Tibial nerve (tissue), 4 donors: Measurements from ENCODE around the gene ADGRE1.
"Not testable (repeated sequence)": the region's sequence is repeated elsewhere in the genome, so short reads cannot be mapped to it uniquely, and the experiment has no call there.

ENCODE experiments used
- CTCF ChIP-seq, 5 experiments: fragments of 200-600 bp in 3 of 5; fragments of 450-650 bp in 2 of 5; sonication (generic) in 3 of 5; IDR thresholded peaks; one replicate each; pipeline ENCODE4 v1.5.1; 2016 to 2019; ENCODE audit warnings: antibody characterized with exemption in 5 of 5, mild to moderate bottlenecking in 3 of 5, moderate library complexity in 2 of 5
- EP300 ChIP-seq, 2 donors: sonication (generic); formaldehyde crosslinking; IDR thresholded peaks; one replicate each; pipeline ENCODE4 v1.6.1; 2017; ENCODE audit warnings: antibody characterized with exemption in 2 of 2, mild to moderate bottlenecking in 1 of 2
- POLR2A ChIP-seq, 2 donors: fragments of 450-650 bp; IDR thresholded peaks; one replicate each; pipeline ENCODE4 v1.6.1; 2017; ENCODE audit warnings: antibody characterized with exemption in 2 of 2, mild to moderate bottlenecking in 2 of 2, moderate library complexity in 2 of 2

DNA sequence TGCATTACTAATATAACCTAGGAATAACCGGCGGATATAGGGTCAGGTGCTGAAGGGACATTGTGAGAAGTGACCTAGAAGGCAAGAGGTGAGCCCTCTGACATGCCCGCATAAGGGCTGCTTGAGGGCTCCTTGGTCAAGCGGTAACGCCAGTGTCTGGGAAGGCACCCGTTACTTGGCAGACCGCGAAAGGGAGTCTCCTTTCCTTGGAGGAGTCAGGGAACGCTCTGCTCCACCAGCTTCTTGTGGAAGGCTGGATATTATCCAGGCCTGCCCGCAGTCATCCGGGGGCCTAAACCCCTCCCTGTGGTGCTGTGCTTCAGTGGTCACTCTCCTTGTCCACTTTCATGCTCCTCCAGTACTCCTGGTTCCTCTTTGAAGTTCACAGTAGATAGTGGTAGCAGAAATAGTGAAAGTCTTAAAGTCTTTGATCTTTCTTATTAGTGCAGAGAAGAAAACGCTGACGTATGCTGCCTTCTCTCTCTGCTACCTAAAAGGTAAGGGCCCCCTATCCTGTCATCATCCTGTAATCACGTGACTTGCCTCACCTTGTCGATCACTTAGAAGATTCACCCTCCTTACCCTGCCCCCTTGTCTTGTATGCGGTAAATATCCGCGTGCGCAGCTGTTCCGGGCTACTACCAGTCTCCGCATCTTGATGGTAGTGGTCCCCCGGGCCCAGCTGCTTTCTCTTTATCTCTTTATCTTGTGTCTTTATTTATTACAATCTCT lies 18.1 kb upstream of the ADGRE1 start:
- TF ChIP-seq CTCF, EP300, POLR2A (IDR thresholded peaks at IDR 0.05): not testable (repeated sequence)
